Inflammatory macrophage (primary cell): Measurements from ENCODE around the gene ZNF641.
A peak's percentile ranks its signal among the peaks of the same experiment; 100 is the strongest.

Experiments used
- DNase-seq, 2 donors: peaks; one replicate each; pipeline ENCODE4 v3.0.0-alpha.2; 2020 to 2022
- total RNA-seq, 18 experiments: gene quantifications; one replicate each; lab custom pipeline; 2026; ENCODE audit warnings: mixed read lengths in 6 of 18, inconsistent platforms in 2 of 18; lab: John Stamatoyannopoulos, UW

The ZNF641 gene
- 8.4 to 61.4 (median 27.0) reads per million in 18 experiments for total RNA-seq

GRCh38 chr12:48350249-48351021 lies at the start of gene ZNF641:
TSS of gene ZNF641 (minus strand) at chr12:48350919. CDS start at chr12:48348090, 2,829 bp downstream.
- DNase-seq = peak; percentile 66 to 80

GRCh38 chr12:48390026-48390425 lies 39.3 kb upstream of the ZNF641 start:
- DNase-seq = no peak

- no peak for DNase-seq
These were observed 38.7 kb upstream of the ZNF641 start for GRCh38 chr12:48389409-48389808.

GRCh38 chr12:48388938-48389337 lies 38.2 kb upstream of the ZNF641 start:
- no peak for DNase-seq

GRCh38 chr12:48388460-48388859 lies 37.7 kb upstream of the ZNF641 start:
- DNase-seq = no peak

GRCh38 chr12:48380596-48380995 lies 29.9 kb upstream of the ZNF641 start:
- no peak for DNase-seq

GRCh38 chr12:48379794-48380193 lies 29.1 kb upstream of the ZNF641 start:
- no peak for DNase-seq

GRCh38 chr12:48377646-48378045 lies 26.9 kb upstream of the ZNF641 start:
- DNase-seq = no peak

GRCh38 chr12:48374164-48374563 lies 23.4 kb upstream of the ZNF641 start:
- no peak for DNase-seq

- no peak for DNase-seq
These were observed 15.4 kb upstream of the ZNF641 start for GRCh38 chr12:48366131-48366530.

- no peak for DNase-seq
These were observed 11.1 kb upstream of the ZNF641 start for GRCh38 chr12:48361664-48362339.

- DNase-seq = no peak
These were observed 8.3 kb upstream of the ZNF641 start for GRCh38 chr12:48358937-48359513.

GRCh38 chr12:48356041-48356768 lies 5.5 kb upstream of the ZNF641 start:
- no peak for DNase-seq

GRCh38 chr12:48352157-48352760 lies 1.5 kb upstream of the ZNF641 start:
- no peak for DNase-seq

- DNase-seq = peak; percentile 52 to 64
These were observed 446 bp upstream of the ZNF641 start for GRCh38 chr12:48351022-48351708.

GRCh38 chr12:48349471-48349870 lies 1.2 kb downstream of the ZNF641 start:
- no peak for DNase-seq

GRCh38 chr12:48342980-48343379 lies 7.7 kb downstream of the ZNF641 start:
- DNase-seq = no peak

GRCh38 chr12:48340943-48341342 lies 9.8 kb downstream of the ZNF641 start:
- DNase-seq = peak; percentile 53 to 67

GRCh38 chr12:48339442-48340117 lies 11.1 kb downstream of the ZNF641 start:
- DNase-seq = no peak

- DNase-seq = peak; percentile 7 to 9
These were observed 14.2 kb downstream of the ZNF641 start for GRCh38 chr12:48336564-48336963.

- peak; percentile 69 to 70 for DNase-seq
These were observed 14.7 kb downstream of the ZNF641 start for GRCh38 chr12:48336061-48336460.
